Adipose tissue (tissue), 3 donors: ENCODE measurements around the gene PNN. TPM values are rescaled to one million over a fixed set of nuclear protein-coding genes. Genes with fewer than 3 reads are reported as not detected.
"Not testable (repeated sequence)": the region's sequence is repeated elsewhere in the genome, so short reads cannot be mapped to it uniquely, and the experiment has no call there.

Experiments used
- H3K27ac ChIP-seq: one replicate; pipeline ENCODE4 v1.5.1; 2013; ENCODE audit warnings: low read depth, low read length
- WGBS, 3 donors: extraction: QIAGEN DNeasy Blood & Tissue Kit; methylation state at CpG; one replicate each; pipeline ENCODE4 v1.1.7; 2013; 5-methylcytosine and 5-hydroxymethylcytosine counted together
- polyA plus RNA-seq, 3 donors: library from polyadenylated mRNA; stranded (reverse); fragments of 200-250 nt; gene quantifications; one replicate each; pipeline ENCODE4 v1.2.3, GENCODE V29; 2013
- donor health status: healthy with polysubstance abuse.
- donor health status: Bipolar disorder and iron deficiency.
- donor health status: healthy.

Gene PNN
- polyA plus RNA-seq, 3 donors, result 25.4 to 39.3 (median 34.8) TPM

DNA sequence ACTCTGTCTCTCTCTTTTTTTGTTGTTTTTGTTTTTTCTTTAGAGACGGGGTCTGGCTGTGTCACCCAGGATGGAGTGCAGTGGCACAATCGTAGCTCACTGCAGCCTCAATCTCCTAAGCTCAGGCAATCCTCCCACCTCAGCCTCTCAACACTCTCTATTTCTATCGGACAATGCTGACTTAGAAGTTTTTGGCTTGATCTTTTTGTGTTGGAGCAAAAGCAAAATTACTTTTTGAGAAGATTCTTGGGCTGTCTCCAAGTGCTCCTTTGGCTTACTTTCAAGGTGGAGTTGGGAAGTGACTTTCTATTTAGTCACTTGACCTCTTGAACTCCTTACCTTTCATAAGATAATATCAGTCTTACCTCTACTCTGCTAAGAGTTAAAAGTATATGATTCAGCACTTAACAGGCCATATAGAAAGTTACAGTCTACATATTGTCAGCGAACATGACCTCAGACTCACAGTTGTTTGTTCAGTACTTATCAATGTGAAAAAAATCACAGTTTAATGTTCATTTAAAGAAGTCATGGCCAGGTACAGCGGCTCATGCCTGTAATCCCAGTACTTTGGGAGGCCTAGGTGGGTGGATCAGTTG lies 43.2 kb downstream of the PNN start:
- WGBS, 3 donors, result 49 to 57% (median 49%) methylated on average over 5 of the region's 5 CpGs
- no peak overlapping the region for H3K27ac ChIP-seq

DNA sequence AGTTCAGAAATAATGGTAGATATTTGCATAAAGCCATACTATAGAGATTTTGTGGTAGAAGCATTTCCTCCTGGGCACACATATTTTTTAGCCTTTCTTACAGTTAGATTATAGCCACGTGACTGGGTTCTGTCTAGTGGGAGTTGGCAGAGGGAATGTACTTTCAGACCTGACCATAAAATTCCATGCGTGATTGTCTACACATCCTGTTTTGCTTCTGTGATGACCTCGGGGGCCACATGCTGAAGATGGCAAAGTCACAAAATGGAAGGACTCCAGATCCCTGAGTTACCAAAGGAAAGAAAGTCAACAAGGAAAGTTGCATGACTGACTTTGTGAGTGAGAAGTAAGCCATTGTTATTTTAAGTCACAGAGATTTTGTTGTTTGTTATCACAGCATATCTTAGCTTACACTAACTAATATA lies 44.0 kb downstream of the PNN start:
- H3K27ac ChIP-seq, result no peak overlapping the region
- 63 to 77% (median 69%) methylated on average over 3 of the region's 3 CpGs for WGBS, 3 donors

DNA sequence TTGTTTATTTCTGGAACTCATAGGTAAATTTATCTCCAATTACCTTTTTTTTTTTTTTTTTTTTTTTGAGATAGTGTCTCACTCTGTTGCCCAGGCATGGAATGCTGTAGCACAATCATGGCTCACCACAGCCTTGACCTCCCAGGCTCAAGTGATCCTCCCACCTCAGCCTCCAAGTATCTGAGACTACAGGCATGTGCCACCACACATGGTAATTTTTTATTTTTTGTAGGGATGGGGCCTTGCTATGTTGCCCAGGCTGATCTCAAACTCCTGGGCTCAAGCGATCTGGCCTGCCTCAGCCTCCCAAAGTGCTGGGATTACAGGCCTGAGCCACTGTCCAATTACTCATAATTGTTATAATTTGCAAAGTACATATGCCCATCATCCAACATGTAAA lies 45.4 kb downstream of the PNN start:
- not testable (repeated sequence) for H3K27ac ChIP-seq
- WGBS, 3 donors, result 95 to 100% (median 96%) methylated on average over 1 of the region's 1 CpG

DNA sequence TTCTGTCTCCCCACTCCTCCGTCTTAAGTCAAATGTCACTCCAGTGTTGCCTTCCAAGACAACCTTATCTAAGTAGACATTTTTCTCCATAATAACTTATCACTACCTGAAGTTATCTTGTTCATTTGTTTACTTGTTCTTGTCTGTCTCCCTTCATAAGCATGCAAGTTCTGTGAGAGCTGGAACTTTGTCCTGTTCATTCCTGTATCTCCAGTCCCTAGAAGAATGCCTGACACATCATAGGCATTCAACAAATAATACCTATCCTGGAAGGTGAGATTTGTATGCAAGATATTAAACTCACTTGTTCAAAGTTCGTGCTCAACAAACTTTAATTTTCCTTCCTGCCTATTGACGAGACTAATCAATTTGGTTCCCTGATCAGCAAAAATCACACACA lies 53.0 kb downstream of the PNN start:
- WGBS, 3 donors, result 64 to 94% (median 89%) methylated on average over 3 of the region's 3 CpGs
- no peak overlapping the region for H3K27ac ChIP-seq

DNA sequence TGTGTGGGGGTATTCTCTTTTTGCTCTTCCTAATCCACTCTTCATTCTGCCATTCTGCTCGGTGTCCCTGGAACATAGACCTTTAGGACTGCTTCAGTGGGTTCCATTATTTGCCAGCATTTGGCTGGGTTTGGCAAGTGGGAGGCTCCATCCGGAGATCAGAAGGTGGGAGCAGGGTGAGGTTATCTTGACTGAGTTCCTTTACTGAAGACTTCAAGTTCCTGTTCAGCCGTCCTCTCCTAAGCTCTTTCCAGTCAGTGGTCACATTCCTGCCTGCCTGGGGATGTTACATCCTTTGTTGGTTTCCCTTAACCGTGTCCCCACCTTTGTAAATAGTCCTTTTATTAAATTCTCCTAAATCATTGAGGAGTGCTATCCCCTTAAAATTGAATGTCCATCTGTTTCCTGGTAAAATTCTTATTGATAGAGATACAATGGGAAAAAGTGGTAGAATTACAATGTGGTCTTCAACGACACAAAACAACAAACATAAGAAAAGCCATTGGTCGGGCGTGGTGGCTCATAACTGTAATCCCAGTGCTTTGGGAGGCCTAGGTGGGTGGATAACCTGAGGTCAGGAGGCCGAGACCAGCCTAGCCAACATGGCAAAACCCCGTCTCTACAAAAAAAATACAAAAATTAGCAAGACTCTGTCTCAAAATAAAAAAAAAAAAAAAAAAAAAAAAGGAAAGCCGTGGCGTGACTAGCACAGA lies 53.6 kb downstream of the PNN start:
- no peak overlapping the region for H3K27ac ChIP-seq
- WGBS, 3 donors, result 71 to 86% (median 76%) methylated on average over 11 of the region's 11 CpGs

DNA sequence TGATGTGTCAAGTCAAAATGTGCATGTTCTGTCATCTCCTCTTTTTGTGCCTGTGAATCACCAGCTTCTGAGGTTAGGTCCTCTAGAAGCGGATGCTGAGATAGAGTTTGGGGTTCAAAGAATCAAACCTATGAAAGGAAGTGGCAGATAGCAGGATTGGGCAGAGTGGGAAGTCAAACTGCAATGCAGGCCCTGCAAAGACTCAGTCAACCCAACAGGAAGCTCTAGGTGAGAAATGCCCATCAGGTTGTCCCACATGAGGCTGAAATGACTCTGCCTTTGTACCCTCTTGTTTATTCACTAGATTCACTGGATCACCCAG lies 54.1 kb downstream of the PNN start:
- 89 to 91% (median 89%) methylated on average over 1 of the region's 1 CpG for whole genome bisulfite sequencing, 3 donors

DNA sequence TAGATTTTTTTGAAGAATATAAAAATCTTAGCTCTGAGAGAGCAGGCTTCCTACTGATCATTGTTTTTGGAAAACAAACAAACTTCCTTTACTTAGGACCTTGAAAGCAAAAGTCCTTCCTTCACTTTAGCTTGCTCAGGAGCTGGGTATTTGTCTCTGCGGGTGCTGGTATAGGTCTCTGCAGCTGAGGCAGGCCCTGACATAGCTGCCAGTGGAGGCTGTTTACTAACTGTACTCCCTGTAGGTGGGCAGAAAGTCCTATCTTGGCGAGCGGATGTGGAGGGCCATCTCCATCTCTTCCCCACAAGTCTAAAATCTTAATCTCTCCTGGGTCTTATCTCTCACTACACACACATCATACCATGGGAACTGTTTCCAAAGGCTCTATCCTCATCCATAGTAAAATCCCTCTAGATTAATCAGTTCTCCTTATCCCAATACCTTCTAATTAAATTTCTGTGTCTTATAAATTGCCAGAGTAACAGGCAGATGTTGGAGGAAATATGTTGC lies 54.6 kb downstream of the PNN start:
- WGBS, 3 donors, result 85 to 93% (median 88%) methylated on average over 3 of the region's 3 CpGs
- H3K27ac ChIP-seq, result no peak overlapping the region

More for the DNA sequence above, 54.1 kb downstream of the PNN start:
- no peak overlapping the region for H3K27ac ChIP-seq

DNA sequence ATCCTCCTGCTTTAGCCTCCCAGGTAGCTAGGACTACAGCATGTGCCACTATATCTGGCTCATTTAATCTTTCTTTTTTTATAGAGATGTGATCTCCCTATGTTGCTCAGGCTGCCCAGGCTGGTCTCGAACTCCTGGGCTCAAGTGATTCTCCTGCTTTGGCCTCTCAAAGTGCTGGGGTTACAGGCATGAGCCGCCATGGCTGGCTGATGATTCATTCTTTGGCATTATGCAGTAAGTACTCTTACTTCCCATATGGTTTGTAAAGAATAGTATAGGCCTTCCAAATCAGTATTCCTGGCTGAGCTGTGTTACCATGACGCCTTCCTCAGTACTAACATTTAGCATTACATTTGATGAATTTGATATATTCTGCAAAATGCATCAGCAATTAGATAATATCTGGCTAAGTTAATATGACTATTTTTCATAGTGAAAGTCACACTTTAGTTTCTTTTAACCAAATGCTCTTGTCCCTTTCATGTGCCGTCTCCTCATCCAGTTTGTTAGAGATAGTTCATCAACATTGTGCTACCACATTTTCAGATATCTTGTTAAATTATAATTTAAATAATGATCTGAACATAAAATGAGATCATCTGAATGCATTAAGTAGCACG lies 55.5 kb downstream of the PNN start:
- WGBS, 3 donors, result 75 to 84% (median 84%) methylated on average over 5 of the region's 5 CpGs
- H3K27ac ChIP-seq, result no peak overlapping the region

DNA sequence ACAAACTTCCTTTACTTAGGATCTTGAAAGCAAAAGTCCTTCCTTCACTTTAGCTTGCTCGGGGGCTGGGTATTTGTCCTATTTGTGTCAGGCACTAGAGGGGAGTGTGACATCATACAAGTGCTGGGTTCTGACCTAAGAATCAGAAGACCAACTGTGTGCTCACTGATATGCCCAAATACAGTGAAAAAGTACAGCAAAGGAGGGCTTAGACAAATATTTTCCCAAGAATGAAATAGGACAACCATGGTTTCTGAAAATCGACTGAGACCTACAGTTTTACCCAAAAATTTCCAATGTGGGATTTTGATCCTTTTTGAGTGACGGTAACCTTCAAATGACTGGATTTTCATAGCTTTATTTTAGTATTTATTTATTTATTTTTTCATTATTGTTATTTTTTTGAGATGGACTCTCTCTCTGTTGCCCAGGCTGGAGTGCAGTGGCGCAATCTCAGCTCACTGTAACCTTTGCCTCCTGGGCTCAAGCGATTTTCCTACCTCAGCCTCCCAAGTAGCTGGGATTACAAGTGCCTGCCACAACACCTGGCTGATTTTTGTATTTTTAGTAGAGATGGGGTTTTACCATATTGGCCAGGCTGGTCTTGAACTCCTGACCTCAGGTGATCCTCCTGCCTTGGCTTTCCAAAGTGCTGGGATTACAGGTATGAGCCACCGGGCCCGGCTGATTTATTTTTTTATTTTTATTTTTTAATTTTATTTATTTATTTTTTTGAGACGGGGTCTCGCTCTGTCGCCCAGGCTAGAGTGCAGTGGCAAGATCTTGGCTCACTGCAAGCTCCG lies 56.9 kb downstream of the PNN start:
- WGBS, 3 donors, result 82 to 88% (median 86%) methylated on average over 11 of the region's 11 CpGs
- not testable (repeated sequence) for H3K27ac ChIP-seq

Other genes with a start within 250 kb of the PNN start
- 10 to 100 TPM in 2 of 3 donors, 1 to 10 TPM in 1; 6.5 to 40.5 (median 36.5) TPM for gene SEC23A, start 72.0 kb upstream of the PNN start, polyA plus RNA-seq
- gene GEMIN2, start 60.9 kb upstream of the PNN start, polyA plus RNA-seq, result 10 to 100 TPM in 1 of 3 donors, 1 to 10 TPM in 2; 5.5 to 11.0 (median 8.3) TPM
- 10 to 100 TPM in 2 of 3 donors, 1 to 10 TPM in 1; 6.6 to 14.5 (median 10.6) TPM for gene TRAPPC6B, start 4.9 kb upstream of the PNN start, polyA plus RNA-seq
- 10 to 100 TPM in 1 of 3 donors, 1 to 10 TPM in 2; 8.8 to 25.2 (median 9.8) TPM for gene MIA2, start 58.7 kb downstream of the PNN start, polyA plus RNA-seq